GM12878 (cell line): ENCODE data around the gene RFLNA. TPM values are rescaled to one million over a fixed set of nuclear protein-coding genes. Genes with fewer than 3 reads are reported as not detected.
"Not testable (repeated sequence)": the region's sequence is repeated elsewhere in the genome, so short reads cannot be mapped to it uniquely, and the experiment has no call there.

Source experiments
- ATAC-seq: fragments of 200-7000 bp; cut with Tn5 transposase; 3 replicates; pipeline ENCODE4 v1.9.1; 2020; ENCODE audit warnings: mild to moderate bottlenecking, moderate library complexity
- BruUV-seq: library from RNA; stranded (reverse); fragments of 400-500 nt; replicated peaks from 2 replicates; lab custom pipeline; 2021; lab: Mats Ljungman, UMichigan
- CTCF ChIA-PET: fragments of 300-600 bp; sonication (Branson Sonifier 250); formaldehyde crosslinking; extraction: SDS; loops from one replicate; lab custom pipeline; 2021; ENCODE audit warnings: inconsistent platforms; lab: Yijun Ruan, JAX
- POLR2A ChIA-PET: fragments of 350-600 bp; formaldehyde crosslinking; extraction: SDS; loops from one replicate; lab custom pipeline; 2021; ENCODE audit warnings: inconsistent platforms; lab: Charles Lee
- RAD21 ChIA-PET: fragments of 300-600 bp; sonication (Branson Sonifier 250); formaldehyde crosslinking; loops from one replicate; lab custom pipeline; 2023; ENCODE audit warnings: antibody characterized with exemption; ENCODE audit not compliant: unreplicated experiment; lab: Charles Lee
- SMC1A ChIA-PET: fragments of 300-600 bp; sonication (Branson Sonifier 250); formaldehyde crosslinking; loops from one replicate; lab custom pipeline; 2023; ENCODE audit not compliant: unreplicated experiment, uncharacterized antibody; lab: Charles Lee
- DNase-seq: peaks from one replicate; pipeline ENCODE4 v3.0.0-alpha.2; 2011; ENCODE audit warnings: low read depth, low spot score
- FAIRE-seq: peaks from 3 replicates; lab custom pipeline; 2011; peaks lifted over from hg19 to GRCh38; lab: Jason Lieb, UNC
- H2AFZ ChIP-seq: 2 replicates; pipeline ENCODE4 v1.6.0; 2011; ENCODE audit warnings: low read depth, low read length, control low read depth; ENCODE audit not compliant: control insufficient read depth
- H3K27ac ChIP-seq: 2 replicates; pipeline ENCODE4 v1.5.1; 2011; ENCODE audit warnings: control low read depth; ENCODE audit not compliant: control insufficient read depth, insufficient read depth
- H3K27me3 ChIP-seq, 2 experiments: replicated peaks in 1 of 2; 2 replicates each; pipeline versions ENCODE4 v1.6.0 to v1.6.1; 2011; ENCODE audit warnings: low read length in 1 of 2; ENCODE audit not compliant: control insufficient read depth in 2 of 2, insufficient read depth in 2 of 2
- H3K36me3 ChIP-seq, 2 experiments: 2 replicates each; pipeline ENCODE4 v1.5.1; 2011; ENCODE audit warnings: low read length in 1 of 2; ENCODE audit not compliant: control insufficient read depth in 2 of 2, insufficient read depth in 2 of 2
- H3K4me1 ChIP-seq: 2 replicates; pipeline ENCODE4 v1.6.1; 2011; ENCODE audit warnings: mild to moderate bottlenecking, low read length, moderate library complexity, mixed read lengths; ENCODE audit not compliant: control insufficient read depth, insufficient read depth
- H3K4me2 ChIP-seq: 2 replicates; pipeline ENCODE4 v1.6.0; 2011; ENCODE audit warnings: control low read depth; ENCODE audit not compliant: control insufficient read depth, insufficient read depth
- H3K4me3 ChIP-seq: fragments of 200-600 bp; sonication (generic); 2 replicates; pipeline ENCODE4 v1.5.1; 2016
- H3K79me2 ChIP-seq: 2 replicates; pipeline ENCODE4 v1.6.0; 2011; ENCODE audit warnings: low read length; ENCODE audit not compliant: control insufficient read depth, insufficient read depth
- H3K9ac ChIP-seq: 2 replicates; pipeline ENCODE4 v1.8.0; 2011; ENCODE audit warnings: low read length, control low read depth, mixed read lengths; ENCODE audit not compliant: control insufficient read depth, insufficient read depth
- H3K9me3 ChIP-seq: replicated peaks from 3 replicates; pipeline ENCODE4 v1.5.1; 2011; ENCODE audit warnings: mild to moderate bottlenecking, low read length; ENCODE audit not compliant: control insufficient read depth, insufficient read depth
- H4K20me1 ChIP-seq: 2 replicates; pipeline ENCODE4 v1.6.0; 2011; ENCODE audit not compliant: control insufficient read depth, insufficient read depth
- CBX3 ChIP-seq: fragments of 200-600 bp; sonication (generic); IDR thresholded peaks from 2 replicates; pipeline ENCODE4 v1.6.1; 2016; ENCODE audit warnings: low read depth, borderline replicate concordance
- HSF1 ChIP-seq: fragments of 150-350 bp; IDR thresholded peaks from 2 replicates; pipeline ENCODE4 v1.6.1; 2014; ENCODE audit warnings: mild to moderate bottlenecking, low read depth, low read length
- MEF2B ChIP-seq: fragments of 450-650 bp; IDR thresholded peaks from 2 replicates; pipeline ENCODE4 v1.6.1; 2018; ENCODE audit warnings: mild to moderate bottlenecking, moderate library complexity; ENCODE audit not compliant: partially characterized antibody, poor library complexity, severe bottlenecking
- NFIC ChIP-seq: IDR thresholded peaks from 2 replicates; pipeline ENCODE4 v1.6.1; 2012; ENCODE audit warnings: low read depth, mild to moderate bottlenecking, inconsistent platforms, low read length, moderate library complexity
- NKRF ChIP-seq: fragments of 450-650 bp; conservative IDR thresholded peaks from 2 replicates; pipeline ENCODE4 v1.6.1; 2017; ENCODE audit warnings: mild to moderate bottlenecking, moderate library complexity
- NR2C2 ChIP-seq: IDR thresholded peaks from 2 replicates; pipeline ENCODE4 v1.6.1; 2011; ENCODE audit warnings: borderline replicate concordance, low read depth; ENCODE audit not compliant: control insufficient read depth, insufficient read length
- PML ChIP-seq: IDR thresholded peaks from 2 replicates; pipeline ENCODE4 v1.6.1; 2012; ENCODE audit warnings: low read length, inconsistent platforms
- ZNF217 ChIP-seq: fragments of 450-650 bp; IDR thresholded peaks from 2 replicates; pipeline ENCODE4 v1.6.1; 2017; ENCODE audit warnings: antibody characterized with exemption, mild to moderate bottlenecking
- ZNF24 ChIP-seq: fragments of 450-650 bp; IDR thresholded peaks from 2 replicates; pipeline ENCODE4 v1.6.1; 2017; ENCODE audit warnings: antibody characterized with exemption, mild to moderate bottlenecking
- WGBS: methylation state at CpG from one replicate; pipeline ENCODE4 v1.1.6; 2016; ENCODE audit warnings: low lambda C conversion rate; ENCODE audit not compliant: insufficient replicate concordance, insufficient coverage; ENCODE audit errors: missing lambda C conversion rate; 5-methylcytosine and 5-hydroxymethylcytosine counted together
- in situ Hi-C: fragments of 300-500 bp; cut with MboI; formaldehyde crosslinking; loops from 9 replicates; pipeline ENCODE4 v1.14.3; 2018; ENCODE audit warnings: mixed read lengths
- intact Hi-C: fragments of 100-400 bp; cut with micrococcal nuclease; formaldehyde crosslinking; loops from one replicate; pipeline ENCODE4 v1.14.2; 2022; ENCODE audit not compliant: unreplicated experiment
- polyA plus RNA-seq, 11 experiments: library from polyadenylated mRNA; depleted of rRNA in 4 of 11; unstranded in 6 of 11; stranded (reverse) in 5 of 11; fragments of >200 nt; fragmentation: Nextera tagmentation in 4 of 11; fragmentation: Illumina TruSeq in 1 of 11; extraction: Ambion mirVana in 4 of 11; extraction: Trizol in 1 of 11; gene quantifications; 1 replicate in 1 of 11; 2 replicates in 10 of 11; pipeline versions ENCODE4 v1.2.1 to v1.2.3, GENCODE V29; 2011 to 2016; ENCODE audit warnings: inconsistent platforms in 2 of 11, missing spikeins in 2 of 11, low read depth in 1 of 11
- total RNA-seq, 4 experiments: library from RNA; depleted of rRNA in 3 of 4; stranded (reverse); fragments of >200 nt in 3 of 4; fragmentation: Illumina TruSeq in 1 of 4; extraction: Trizol in 1 of 4; gene quantifications; 2 replicates each; pipeline versions ENCODE4 v1.2.1 to v1.2.3, GENCODE V29; 2013 to 2021

Gene RFLNA
- total and polyA plus RNA-seq, 10 of the 15 experiments (the other 5 are each of a cell fraction or from before 2014, with no cell fraction given), result 0.08 TPM; not detected in 9

GRCh38 chr12:124322271-124322998 lies 27.5 kb downstream of the RFLNA start:
- H4K20me1 ChIP-seq, result no peaks in the 10 kb centered on the region
- H2AFZ ChIP-seq, result no peak overlapping the region
- H3K9me3 ChIP-seq, result peaks cover 18% of the 10 kb centered on the region
- H3K36me3 ChIP-seq, result peaks cover 5 to 15% of the 10 kb centered on the region in 2 experiments
- no peak overlapping the region for H3K4me2 ChIP-seq
- DNase-seq (no peak), FAIRE-seq (no peak), ATAC-seq (peak; percentile 15)
- CTCF ChIA-PET, result interaction anchor here (5.3 kb wide), 1 partner anchor 285 kb away, joined by 39 read pairs; no protein-coding TSS in a partner anchor
- RAD21 ChIA-PET, result interaction anchor here (1.3 kb wide), 1 partner anchor 269 kb away, joined by 4 read pairs; no protein-coding TSS in a partner anchor
- 52% methylated on average over 10 of the region's 10 CpGs for WGBS
- H3K4me3 ChIP-seq, result no peak overlapping the region
- H3K27ac ChIP-seq, result no peak overlapping the region
- TF ChIP-seq MEF2B, result no peak
- TF ChIP-seq NFIC, result no peak
- no peak for TF ChIP-seq NKRF
- TF ChIP-seq HSF1, result no peak
- TF ChIP-seq ZNF24, result no peak
- no peak for TF ChIP-seq CBX3
- TF ChIP-seq PML, result no peak
- TF ChIP-seq ZNF217, result no peak
- TF ChIP-seq NR2C2, result no peak
- H3K4me1 ChIP-seq, result no peaks in the 10 kb centered on the region
- in situ Hi-C loops, result no loop called here
- H3K79me2 ChIP-seq, result no peaks in the 10 kb centered on the region
- POLR2A ChIA-PET, result no interaction called here
- BruUV-seq, result no TSS peak
- H3K9ac ChIP-seq, result no peak overlapping the region
- intact Hi-C loops, result loop anchor here (5.0 kb wide), 1 partner anchor 270 kb away; no protein-coding TSS in a partner anchor
- H3K27me3 ChIP-seq, result no peaks in the 10 kb centered on the region
- SMC1A ChIA-PET, result interaction anchor here (1.6 to 1.7 kb wide), 2 partner anchors 286 to 290 kb away, joined by 4 to 5 read pairs; no protein-coding TSS in a partner anchor

GRCh38 chr12:124322999-124323328 lies 28.1 kb downstream of the RFLNA start:
- H2AFZ ChIP-seq, H3K79me2 ChIP-seq, H3K9ac ChIP-seq, DNase-seq, H4K20me1 ChIP-seq, BruUV-seq, in situ Hi-C loops, POLR2A ChIA-PET, SMC1A ChIA-PET, H3K4me1 ChIP-seq, H3K27ac ChIP-seq, H3K4me3 ChIP-seq, H3K27me3 ChIP-seq, ATAC-seq, RAD21 ChIA-PET, H3K4me2 ChIP-seq, FAIRE-seq: not testable (repeated sequence)
- WGBS, result no CpG with 5 or more reads among the region's 1 CpG
- Histone ChIP-seq H3K36me3 (peaks cover 5 to 15% of the 10 kb centered on the region in 2 experiments), H3K9me3 (peaks cover 18% of the 10 kb centered on the region)
- CTCF ChIA-PET, result interaction anchor here (5.3 kb wide), 1 partner anchor 286 kb away, joined by 39 read pairs; no protein-coding TSS in a partner anchor
- intact Hi-C loops, result loop anchor here (5.0 kb wide), 1 partner anchor 271 kb away; no protein-coding TSS in a partner anchor
